ENCODE results near the gene RASSF5. TPM values are rescaled to one million over a fixed set of nuclear protein-coding genes. Genes with fewer than 3 reads are reported as not detected.

RASSF5 gene
- total and polyA plus RNA-seq, 2 experiments from 2014 or later: 0.48 to 4.4 TPM

DNA sequence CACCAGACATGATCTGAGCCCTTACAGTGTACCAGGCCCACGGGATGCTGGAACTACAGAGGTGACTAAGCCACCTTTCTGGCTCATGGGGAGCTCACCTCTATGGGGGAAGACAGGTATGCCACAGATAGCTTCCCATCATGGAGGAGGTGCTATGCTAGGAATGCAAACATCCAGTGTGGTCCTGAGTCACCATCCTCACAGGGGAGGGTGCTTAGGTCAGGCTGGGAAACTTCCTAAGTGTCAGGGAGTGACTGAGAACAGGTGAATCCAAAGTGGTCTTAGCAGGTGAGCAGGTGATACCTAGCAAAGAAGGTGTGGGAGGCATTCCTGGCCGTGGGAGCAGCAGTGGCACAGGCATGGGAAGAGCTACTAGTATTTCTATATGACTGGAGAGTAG, 8.6 kb upstream of the RASSF5 start:
- Histone ChIP-seq H3K27me3 (ENCODE audit: insufficient read depth) (peaks cover 4% of the 10 kb centered on the region; the same call in 1 of the 2 replicates), H3K27ac (ENCODE audit: low read depth) (no peak overlapping the region), H3K9me2 (ENCODE audit: insufficient read depth) (no peaks in the 10 kb centered on the region), H4K20me1 (replicated peaks; ENCODE audit: insufficient read depth) (no peaks in the 10 kb centered on the region), H3K4me2 (no peak overlapping the region), H3K36me3 (ENCODE audit: insufficient read depth) (no peaks in the 10 kb centered on the region), H3F3A (replicated peaks; ENCODE audit: low read depth) (no peaks in the 10 kb centered on the region), H3K4me3 (no peak overlapping the region), H3K79me2 (replicated peaks; ENCODE audit: insufficient read depth) (no peaks in the 10 kb centered on the region), H2AFZ (no peak overlapping the region), H3K4me1 (ENCODE audit: insufficient read depth) (peaks cover 6% of the 10 kb centered on the region; the same call in 1 of the 2 replicates)
- H3K9me3 Mint-ChIP-seq: no peaks in the 10 kb centered on the region
- DNase-seq (ENCODE audit: low spot score) (peak; percentile 77), ATAC-seq (peak; percentile 71)
- peaks cover 12% of the 10 kb centered on the region for H3K4me1 Mint-ChIP-seq
- H3K4me3 Mint-ChIP-seq: no peak overlapping the region
- no peak for TF ChIP-seq CREB1 (CRISPR knock-in tag; IDR thresholded peaks at IDR 0.05; ENCODE audit: low read depth)
- no peak overlapping the region for H3K27ac Mint-ChIP-seq
- peaks cover 8% of the 10 kb centered on the region; the same call in 2 of the 3 replicates for H3K36me3 Mint-ChIP-seq (ENCODE audit: low read depth)
- peaks cover 11% of the 10 kb centered on the region for H3K27me3 Mint-ChIP-seq (ENCODE audit: insufficient read depth, low read depth, poor library complexity)

DNA sequence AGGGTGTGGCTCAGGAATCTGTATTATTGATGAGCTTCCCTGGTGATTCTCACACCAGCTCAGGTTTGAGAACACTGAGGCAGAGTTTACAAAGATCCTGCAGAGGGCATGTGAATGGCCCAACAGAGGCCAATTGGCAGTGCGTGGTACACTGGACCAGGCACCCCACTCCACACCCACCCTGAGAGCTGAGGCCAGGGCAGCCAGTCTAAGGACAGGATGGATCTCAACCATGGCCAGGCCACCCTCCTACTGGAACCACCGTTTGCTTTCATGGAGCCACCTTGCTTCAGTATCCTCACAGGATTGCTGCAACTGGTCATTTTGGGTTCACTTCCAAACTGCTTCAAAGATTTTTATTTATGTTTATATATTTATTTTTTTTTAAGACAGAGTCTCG, 7.3 kb upstream of the RASSF5 start:
- H3F3A ChIP-seq (replicated peaks; ENCODE audit: low read depth): no peaks in the 10 kb centered on the region
- no peak overlapping the region for H3K4me3 Mint-ChIP-seq
- ATAC-seq: no peak
- H3K27me3 Mint-ChIP-seq (ENCODE audit: insufficient read depth, low read depth, poor library complexity): peaks cover 15% of the 10 kb centered on the region
- no peaks in the 10 kb centered on the region for H3K9me3 Mint-ChIP-seq
- H3K27ac Mint-ChIP-seq: no peak overlapping the region
- H3K27ac ChIP-seq (ENCODE audit: low read depth): no peak overlapping the region
- H3K4me1 Mint-ChIP-seq: peaks cover 12% of the 10 kb centered on the region
- H3K36me3 Mint-ChIP-seq (ENCODE audit: low read depth): peaks cover 8% of the 10 kb centered on the region; the same call in 2 of the 3 replicates
- H3K36me3 ChIP-seq (ENCODE audit: insufficient read depth): no peaks in the 10 kb centered on the region
- no peak overlapping the region for H3K4me3 ChIP-seq
- H4K20me1 ChIP-seq (replicated peaks; ENCODE audit: insufficient read depth): no peaks in the 10 kb centered on the region
- H3K4me1 ChIP-seq (ENCODE audit: insufficient read depth): peaks cover 6% of the 10 kb centered on the region; the same call in 1 of the 2 replicates
- H3K9me2 ChIP-seq (ENCODE audit: insufficient read depth): no peaks in the 10 kb centered on the region
- H2AFZ ChIP-seq: no peak overlapping the region
- no peaks in the 10 kb centered on the region for H3K79me2 ChIP-seq (replicated peaks; ENCODE audit: insufficient read depth)
- H3K27me3 ChIP-seq (ENCODE audit: insufficient read depth): peaks cover 15% of the 10 kb centered on the region
- DNase-seq (ENCODE audit: low spot score): no peak
- H3K4me2 ChIP-seq: no peak overlapping the region
- TF ChIP-seq CREB1 (CRISPR knock-in tag; IDR thresholded peaks at IDR 0.05; ENCODE audit: low read depth) (no peak), NANOG (IDR thresholded peaks at IDR 0.05; ENCODE audit: borderline replicate concordance) (no peak), CTCF (conservative IDR thresholded peaks at IDR 0.05; ENCODE audit: low read depth in 2 of 2) (no peak), ZNF331 (CRISPR knock-in tag; IDR thresholded peaks at IDR 0.05; ENCODE audit: low read depth) (no peak), REST (IDR thresholded peaks at IDR 0.05; ENCODE audit: unreplicated experiment) (no peak), STAT1 (IDR thresholded peaks at IDR 0.05; ENCODE audit: unreplicated experiment) (no peak), EZH2phosphoT487 (IDR thresholded peaks at IDR 0.05; ENCODE audit: unreplicated experiment) (no peak), EZH2 (IDR thresholded peaks at IDR 0.05; ENCODE audit: low read depth, unreplicated experiment) (no peak), ZNF114 (CRISPR knock-in tag; IDR thresholded peaks at IDR 0.05) (no peak)
- TF ChIP-seq, protein P1, sequence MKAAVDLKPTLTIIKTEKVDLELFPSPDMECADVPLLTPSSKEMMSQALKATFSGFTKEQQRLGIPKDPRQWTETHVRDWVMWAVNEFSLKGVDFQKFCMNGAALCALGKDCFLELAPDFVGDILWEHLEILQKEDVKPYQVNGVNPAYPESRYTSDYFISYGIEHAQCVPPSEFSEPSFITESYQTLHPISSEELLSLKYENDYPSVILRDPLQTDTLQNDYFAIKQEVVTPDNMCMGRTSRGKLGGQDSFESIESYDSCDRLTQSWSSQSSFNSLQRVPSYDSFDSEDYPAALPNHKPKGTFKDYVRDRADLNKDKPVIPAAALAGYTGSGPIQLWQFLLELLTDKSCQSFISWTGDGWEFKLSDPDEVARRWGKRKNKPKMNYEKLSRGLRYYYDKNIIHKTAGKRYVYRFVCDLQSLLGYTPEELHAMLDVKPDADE (IDR thresholded peaks at IDR 0.05): no peak
